HG03342 (cell line): ENCODE data around the gene SLC5A1.

Experiments used
- ATAC-seq: cut with Tn5 transposase; IDR thresholded peaks from one replicate; pipeline ENCODE4 v1.9.1; 2021; ENCODE audit warnings: mild to moderate bottlenecking, moderate library complexity; ENCODE audit not compliant: unreplicated experiment

The SLC5A1 gene

GRCh38 chr22:32042924-32043323 is at the start of gene SLC5A1:
Gene SLC5A1, plus strand, starts transcription at chr22:32043261. Its CDS starts 21 bp downstream, at chr22:32043282.
- no peak for ATAC-seq

- no peak for ATAC-seq
Measured at GRCh38 chr22:31995046-31995445, 48.0 kb upstream of the SLC5A1 start.

DNA sequence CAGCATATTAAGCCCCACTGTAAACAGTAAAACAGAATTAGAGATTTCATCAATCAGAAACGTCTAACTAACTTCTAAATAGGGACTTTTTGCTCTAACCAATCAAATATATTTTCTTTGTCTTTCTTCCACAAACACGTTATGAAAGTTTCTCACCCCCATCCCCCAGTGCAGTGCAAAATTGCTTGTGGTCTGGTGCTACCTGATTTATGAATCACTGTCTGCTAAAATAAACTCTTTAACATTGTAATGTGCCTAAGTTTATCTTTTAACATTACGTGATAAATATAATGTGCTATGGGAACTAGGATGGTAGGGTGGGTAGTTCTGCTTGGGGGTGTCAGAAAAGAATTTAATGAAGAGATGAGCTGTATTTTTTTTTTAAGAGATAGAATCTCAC is 47.3 kb upstream of the SLC5A1 start:
- ATAC-seq: no peak

GRCh38 chr22:31998784-31999385 is 44.2 kb upstream of the SLC5A1 start:
- ATAC-seq: no peak

DNA sequence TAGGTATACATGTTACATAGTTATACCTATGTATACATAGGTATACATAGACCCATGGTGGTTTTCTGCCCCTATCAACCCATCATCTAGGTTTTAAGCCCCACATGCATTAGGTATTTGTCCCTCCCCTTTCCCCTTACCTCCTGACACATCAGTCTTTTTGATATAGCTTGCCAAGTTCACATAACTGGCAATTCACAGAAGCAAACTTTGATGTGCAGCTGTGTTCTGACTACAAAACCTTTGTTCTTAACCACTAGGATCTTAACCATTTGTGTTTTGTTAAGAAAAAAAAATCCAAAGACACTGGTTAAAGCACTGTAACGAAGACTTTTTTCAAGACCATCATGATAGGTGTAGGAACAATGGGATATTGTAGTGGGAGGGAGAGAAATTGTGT is 42.9 kb upstream of the SLC5A1 start:
- no peak for ATAC-seq

DNA sequence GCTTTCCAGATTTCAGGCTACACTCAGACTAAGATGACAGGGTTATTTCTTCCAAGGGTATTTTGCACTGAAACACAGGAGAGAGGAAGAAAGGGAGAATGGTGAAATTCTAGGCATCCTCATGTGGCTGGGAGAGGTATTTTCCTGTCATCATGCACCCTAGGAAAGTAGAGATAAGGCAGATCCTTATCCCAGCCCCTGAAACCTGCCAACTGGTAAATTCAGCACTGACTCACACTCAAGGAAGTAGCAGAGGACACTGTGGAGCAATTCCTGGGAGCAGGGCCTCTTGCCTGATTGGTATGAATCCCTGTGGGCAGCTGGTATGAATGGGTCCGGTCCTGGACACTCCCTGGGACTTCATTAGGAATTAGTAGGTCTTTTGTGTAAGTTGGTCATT is 37.6 kb upstream of the SLC5A1 start:
- no peak for ATAC-seq

DNA sequence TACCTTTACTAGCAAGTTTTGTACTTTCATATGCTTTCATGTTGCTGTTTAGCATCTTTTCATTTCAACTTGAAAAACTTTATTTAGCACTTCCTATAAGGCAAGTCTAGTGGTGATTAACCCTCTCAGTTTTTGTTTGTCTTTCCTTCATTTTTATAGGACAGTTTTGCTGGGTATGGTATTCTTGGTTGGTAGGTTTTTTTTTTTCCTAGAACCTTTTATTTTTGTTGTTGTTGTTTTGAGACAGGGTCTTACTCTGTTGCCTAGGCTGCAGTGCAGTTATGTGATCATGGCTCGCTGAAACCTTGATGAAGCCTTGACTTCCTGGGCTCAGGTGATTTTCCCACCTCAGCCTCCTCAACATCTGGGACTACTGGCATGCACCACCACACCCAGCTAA is 29.9 kb upstream of the SLC5A1 start:
- no peak for ATAC-seq

GRCh38 chr22:32016081-32016480 is 27.0 kb upstream of the SLC5A1 start:
- ATAC-seq: no peak

DNA sequence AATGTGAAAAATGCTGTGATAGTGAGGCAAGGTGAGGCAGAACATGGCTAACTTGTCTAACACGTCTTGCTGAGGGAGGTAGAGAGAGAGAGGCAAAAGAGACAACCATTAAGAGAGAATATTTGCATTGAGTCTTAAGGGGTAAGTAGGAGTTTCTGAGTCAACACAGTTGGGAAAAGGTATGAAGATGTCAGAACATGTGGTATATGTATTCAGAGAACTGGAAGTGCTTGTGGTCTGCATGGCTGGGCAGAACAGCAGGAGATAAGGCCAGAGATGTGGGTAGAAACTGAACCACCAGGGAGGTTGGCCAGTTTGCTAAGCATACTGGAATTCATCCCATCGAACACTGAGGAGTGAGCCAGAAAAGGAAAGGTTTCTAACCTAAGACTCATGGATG is 25.0 kb upstream of the SLC5A1 start:
- ATAC-seq: no peak

GRCh38 chr22:32020117-32020516 is 22.9 kb upstream of the SLC5A1 start:
- no peak for ATAC-seq

- ATAC-seq: no peak
Measured at GRCh38 chr22:32021716-32022115, 21.3 kb upstream of the SLC5A1 start.

DNA sequence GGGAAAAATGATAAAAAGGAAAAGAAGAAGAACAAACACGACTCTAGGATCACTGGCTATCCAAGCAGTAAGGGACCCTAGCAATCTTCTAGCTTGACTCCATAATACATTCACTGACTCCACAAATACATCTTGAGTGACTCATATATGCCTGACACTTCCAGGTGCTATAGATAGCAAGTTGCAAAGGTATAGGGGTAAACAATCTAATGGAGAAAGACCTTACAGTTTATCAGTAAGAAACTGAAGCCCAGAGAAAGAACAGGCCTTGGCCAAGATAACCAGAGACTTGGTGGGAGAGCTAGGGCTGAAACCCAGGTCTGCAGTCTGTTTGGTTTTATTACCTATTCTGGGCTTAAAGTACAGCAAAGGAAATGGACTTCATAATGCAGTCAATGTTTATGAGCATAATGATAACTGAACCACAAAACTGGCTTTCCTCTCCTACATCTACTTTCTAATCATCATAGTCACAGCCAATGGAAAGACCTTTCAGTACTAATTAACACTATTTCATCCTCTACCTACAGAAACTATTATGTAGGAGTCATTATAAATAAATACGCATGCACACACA is 19.7 kb upstream of the SLC5A1 start:
- no peak for ATAC-seq

- ATAC-seq: no peak
Measured at GRCh38 chr22:32024796-32025195, 18.3 kb upstream of the SLC5A1 start.

DNA sequence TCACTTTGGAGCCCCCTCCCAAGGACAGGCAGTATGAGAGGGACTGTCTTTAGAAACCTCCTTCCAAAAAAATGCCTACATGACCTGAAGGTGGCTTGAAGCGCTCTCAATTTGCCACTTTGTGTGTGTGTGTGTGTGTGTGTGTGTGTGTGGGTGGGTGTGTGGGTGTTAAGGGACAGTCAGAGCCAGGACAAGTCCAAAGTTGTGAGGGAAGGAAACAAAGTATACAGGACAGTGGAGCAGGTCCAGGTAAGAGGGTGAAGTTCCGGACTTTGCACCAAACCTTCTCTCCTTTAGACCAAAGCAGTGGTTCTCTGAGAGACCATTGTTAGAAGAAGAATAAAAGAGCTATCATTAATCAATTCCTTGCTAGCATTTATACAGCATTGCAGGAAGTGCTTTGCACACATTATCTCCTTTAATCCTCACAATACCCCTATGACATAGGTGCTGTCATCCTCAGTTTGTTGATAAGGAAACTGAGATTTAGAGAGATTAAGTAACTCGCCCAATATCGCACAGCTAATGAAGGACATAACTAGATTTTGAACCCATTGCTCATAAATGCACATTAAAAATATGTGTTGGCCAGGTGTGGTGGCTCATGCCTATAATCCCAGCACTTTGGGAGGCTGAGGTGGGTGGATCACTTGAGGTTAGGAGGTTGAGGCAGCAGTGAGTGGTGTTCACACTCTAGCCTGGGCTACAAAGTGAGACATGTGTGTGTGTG is 12.4 kb upstream of the SLC5A1 start:
- no peak for ATAC-seq

GRCh38 chr22:32031466-32031865 is 11.6 kb upstream of the SLC5A1 start:
- no peak for ATAC-seq

DNA sequence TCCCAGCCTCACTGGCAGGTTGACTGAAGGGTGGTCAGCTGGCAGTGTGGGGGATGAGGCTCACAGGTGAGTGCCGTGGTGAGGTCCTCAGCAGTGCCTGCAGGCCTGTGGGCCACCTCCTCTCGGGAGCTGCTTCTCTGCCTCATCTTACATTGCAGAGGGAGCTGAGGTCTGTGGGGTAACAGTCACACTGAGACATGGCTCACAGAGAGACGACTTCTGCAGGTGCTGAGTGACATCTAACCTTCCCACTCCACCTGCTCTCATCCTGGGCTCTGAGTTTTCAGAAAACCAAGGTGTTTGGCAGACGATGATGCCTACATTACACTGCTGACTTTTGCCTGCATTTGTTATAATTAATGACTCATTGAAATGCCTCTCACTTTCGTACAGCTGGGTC is 8.8 kb upstream of the SLC5A1 start:
- no peak for ATAC-seq

DNA sequence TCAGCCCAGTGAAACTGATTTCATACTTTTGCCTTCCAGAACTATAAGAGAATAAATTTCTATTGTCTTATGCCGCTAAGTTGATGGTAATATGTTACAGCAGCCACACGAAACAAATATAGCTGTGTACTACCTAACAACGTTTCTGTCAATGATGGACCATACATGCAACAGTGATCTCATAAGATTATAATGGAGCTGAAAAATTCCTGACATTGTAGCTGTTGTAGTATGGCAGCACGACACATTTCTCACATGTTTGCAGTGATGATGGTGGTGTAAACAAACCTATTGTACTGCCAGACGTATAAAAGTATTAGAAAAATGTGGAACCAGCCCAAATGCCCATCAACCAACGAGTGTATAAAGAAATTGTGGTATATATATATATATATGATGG is 5.8 kb upstream of the SLC5A1 start:
- no peak for ATAC-seq

- ATAC-seq: no peak
Measured at GRCh38 chr22:32040324-32040904, 2.6 kb upstream of the SLC5A1 start.

DNA sequence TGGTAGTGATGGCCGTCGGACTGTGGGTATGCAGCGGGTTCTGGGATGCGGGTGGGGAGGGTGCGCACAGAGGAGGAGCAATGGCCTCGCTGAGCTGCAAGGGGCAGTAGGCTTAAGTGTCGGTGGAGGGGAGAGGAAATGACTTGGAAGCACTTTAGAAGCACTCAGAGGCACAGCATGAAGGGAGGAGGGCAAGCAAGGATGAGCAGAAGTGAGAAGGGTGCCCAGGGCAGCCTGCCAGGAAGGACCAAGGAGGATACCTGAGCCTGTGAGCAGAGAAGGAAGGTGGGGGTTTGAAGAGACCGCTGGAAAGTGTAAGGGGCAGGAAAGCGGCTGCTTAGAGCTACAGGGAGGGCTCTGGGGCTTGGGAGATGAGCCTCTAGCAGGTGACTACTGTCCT is 330 bp downstream of the SLC5A1 start:
- ATAC-seq: no peak

GRCh38 chr22:32044477-32044876 is 1.4 kb downstream of the SLC5A1 start:
- no peak for ATAC-seq

DNA sequence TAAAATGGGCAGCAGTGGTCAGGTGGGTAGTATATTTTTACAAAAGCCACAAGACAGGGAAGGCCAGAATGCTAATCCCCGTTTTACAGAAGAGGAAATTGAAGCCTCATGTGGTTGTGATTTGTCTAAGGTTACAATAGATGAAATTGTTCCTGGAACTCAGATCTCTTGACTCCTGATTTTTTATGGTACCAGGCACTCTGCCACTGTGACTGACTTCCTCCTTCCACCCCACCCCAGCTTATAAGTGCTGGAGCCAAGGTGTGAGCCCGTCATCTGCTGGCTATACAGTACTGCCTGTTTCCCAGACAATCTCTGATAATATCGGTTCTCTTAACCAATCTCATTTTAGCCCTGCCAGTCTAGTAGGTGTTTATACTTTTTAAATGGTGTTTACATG is 1.9 kb downstream of the SLC5A1 start:
- no peak for ATAC-seq

- ATAC-seq: no peak
Measured at GRCh38 chr22:32048069-32048468, 5.0 kb downstream of the SLC5A1 start.
